GM10847 (cell line): Measurements from ENCODE around the gene FAM171A1.

Experiments
- POLR2A ChIP-seq: IDR thresholded peaks from 2 replicates; pipeline ENCODE4 v1.6.1; 2011; ENCODE audit not compliant: insufficient read length; ENCODE audit errors: extremely low read depth

The FAM171A1 gene

GRCh38 chr10:15280974-15281373 lies 90.1 kb downstream of the FAM171A1 start:
- no peak for TF ChIP-seq POLR2A

- TF ChIP-seq POLR2A, result no peak
Observed at GRCh38 chr10:15280462-15280861, 90.6 kb downstream of the FAM171A1 start.

DNA sequence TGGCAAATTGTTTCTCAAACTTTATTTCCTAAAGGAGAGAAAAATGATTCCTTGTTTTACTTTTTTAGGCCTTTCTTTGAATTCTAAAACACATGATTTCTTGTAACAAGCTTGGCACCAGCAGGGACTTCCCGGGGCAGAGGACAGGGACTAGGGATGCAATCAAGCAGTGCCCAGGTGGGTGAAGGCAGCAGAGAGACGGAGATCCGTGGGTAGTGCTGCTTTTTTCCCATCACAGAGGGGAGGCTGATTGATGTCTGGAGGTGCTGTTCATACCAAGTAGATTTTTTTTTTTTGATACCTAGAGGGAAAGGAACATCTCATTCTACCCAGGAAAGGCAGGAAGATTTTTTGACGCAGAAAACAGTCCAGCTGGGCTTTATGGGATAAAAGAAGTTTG lies 91.9 kb downstream of the FAM171A1 start:
- no peak for TF ChIP-seq POLR2A

- no peak for TF ChIP-seq POLR2A
Observed at GRCh38 chr10:15278786-15279185, 92.3 kb downstream of the FAM171A1 start.

DNA sequence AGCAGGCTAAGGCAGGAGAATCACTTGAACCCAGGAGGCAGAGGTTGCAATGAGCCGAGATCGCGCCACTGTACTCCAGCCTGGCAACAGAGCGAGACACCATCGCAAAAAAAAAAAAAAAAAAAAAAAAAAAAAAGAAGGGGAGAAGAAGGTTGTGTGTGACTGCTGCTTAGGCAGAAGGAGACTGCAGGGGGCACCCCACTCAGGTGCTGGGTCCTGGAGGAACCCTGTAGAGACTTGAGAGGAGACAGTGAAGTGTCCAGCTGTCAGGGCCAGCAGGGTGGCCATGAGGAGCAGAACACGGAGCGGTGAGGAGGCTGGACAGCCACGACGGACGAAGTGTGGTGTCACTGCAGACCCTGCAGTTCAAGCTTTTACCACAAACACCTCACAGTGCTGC lies 103.6 kb downstream of the FAM171A1 start:
- no peak for TF ChIP-seq POLR2A

GRCh38 chr10:15266117-15266516 lies 105.0 kb downstream of the FAM171A1 start:
- TF ChIP-seq POLR2A, result no peak

DNA sequence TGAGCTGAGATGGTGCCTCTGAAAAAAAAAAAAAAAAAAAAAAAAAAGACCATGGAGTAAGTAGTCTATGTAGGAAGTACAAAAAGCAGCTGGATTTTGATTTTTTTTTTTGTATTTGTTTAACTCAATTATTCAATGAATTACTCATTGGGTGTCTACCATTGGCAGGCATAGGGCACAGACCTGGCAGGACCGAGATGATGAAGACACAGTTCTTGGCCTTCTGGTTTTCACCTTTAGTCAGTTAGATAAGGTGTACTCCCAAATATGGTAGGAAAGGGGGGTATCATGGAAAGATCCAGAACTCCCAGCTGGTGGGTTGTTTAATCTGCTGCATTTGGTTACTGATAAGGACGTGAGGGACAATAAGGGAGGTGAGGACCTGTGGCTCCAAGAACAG lies 105.5 kb downstream of the FAM171A1 start:
- no peak for TF ChIP-seq POLR2A

GRCh38 chr10:15265056-15265455 lies 106.0 kb downstream of the FAM171A1 start:
- no peak for TF ChIP-seq POLR2A

DNA sequence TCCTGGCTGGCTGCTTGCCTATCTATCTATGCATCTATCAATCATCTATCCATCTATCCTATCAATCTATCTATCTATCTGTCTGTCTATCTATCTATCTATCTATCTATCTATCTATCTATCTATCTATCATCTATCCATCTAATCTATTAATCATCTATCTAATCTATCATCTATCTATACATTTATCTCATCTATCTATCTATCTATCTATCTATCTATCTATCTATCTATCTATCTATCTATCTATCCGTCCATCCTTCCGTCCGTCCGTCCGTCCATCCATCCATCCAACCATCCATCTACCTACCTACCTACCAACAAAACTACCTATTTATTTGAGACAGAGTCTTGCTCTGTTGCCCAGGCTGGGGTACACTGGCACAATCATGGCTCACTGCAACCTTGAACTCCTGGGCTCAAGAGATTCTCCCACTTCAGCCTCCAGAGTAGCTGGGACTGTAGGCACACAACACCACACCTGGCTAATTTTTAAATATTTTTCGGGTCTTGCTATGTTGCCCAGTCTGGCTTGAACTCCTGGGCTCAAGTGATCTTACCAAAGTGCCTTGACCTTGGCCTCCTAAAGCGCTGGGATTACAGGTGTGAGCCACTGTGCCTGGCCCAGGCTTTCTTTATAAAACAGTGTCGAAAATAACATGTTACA lies 107.3 kb downstream of the FAM171A1 start:
- no peak for TF ChIP-seq POLR2A

DNA sequence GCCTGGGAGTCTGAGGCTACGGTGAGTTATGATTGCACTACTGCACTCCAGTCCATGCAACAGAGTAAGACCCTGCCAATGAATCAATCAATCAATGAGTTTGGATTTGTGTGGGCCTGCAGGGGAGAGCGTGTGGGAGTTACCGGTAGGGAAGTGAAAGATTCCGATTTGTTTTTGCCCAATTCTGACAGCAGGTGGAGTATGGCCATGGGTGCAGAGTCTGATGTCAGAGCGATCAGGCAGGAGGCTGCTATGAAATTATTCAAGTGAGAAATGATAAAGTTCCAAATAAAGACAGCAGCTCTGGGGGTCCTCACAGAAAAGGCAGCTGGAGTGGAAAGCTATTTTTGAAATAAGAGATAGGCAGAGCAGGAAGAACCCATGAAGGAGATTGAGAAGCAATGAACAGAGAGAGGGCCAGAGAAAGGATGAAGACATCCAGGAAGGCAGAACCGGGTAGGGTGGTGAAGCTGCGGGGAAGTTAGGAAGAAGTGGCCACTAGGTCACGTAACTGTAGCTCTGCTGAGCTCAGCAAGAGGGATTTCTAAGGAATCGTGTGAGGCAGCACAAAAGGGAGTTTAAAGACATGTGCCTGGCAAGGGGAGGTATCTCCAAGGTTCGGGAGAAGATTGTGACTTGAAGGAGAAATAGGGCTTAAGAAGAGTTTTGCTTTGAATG lies 108.9 kb downstream of the FAM171A1 start:
- TF ChIP-seq POLR2A, result no peak

- no peak for TF ChIP-seq POLR2A
Observed at GRCh38 chr10:15259136-15259535, 112.0 kb downstream of the FAM171A1 start.

DNA sequence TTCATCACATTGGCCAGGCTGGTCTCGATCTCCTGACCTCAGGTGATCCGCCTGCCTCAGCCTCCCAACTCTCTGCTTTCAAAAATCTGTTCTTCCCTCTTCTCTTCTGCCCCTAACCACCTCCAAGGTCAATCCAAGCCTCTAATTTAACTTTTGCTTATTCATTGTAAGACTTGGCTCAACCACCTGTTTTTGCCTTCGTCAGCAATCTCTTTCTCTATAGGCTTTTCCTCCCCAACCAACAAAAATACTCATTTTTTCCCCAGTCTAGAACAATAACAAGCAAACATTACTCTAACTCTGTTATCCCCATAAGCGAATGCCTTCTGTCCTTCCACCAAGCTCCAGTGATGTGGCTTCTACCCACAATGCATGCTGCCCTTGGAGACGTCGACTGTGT lies 112.8 kb downstream of the FAM171A1 start:
- no peak for TF ChIP-seq POLR2A

GRCh38 chr10:15255961-15256360 lies 115.1 kb downstream of the FAM171A1 start:
- TF ChIP-seq POLR2A, result no peak

- no peak for TF ChIP-seq POLR2A
Observed at GRCh38 chr10:15254808-15255648, 116.1 kb downstream of the FAM171A1 start.

- TF ChIP-seq POLR2A, result no peak
Observed at GRCh38 chr10:15253951-15254807, 116.9 kb downstream of the FAM171A1 start.
